ENCODE data around the gene SLC22A31.
"Not testable (repeated sequence)": the region's sequence is repeated elsewhere in the genome, so short reads cannot be mapped to it uniquely, and the experiment has no call there.

Gene SLC22A31

GRCh38 chr16:89192956-89193575 lies 7.3 kb downstream of the SLC22A31 start:
- DNase-seq: no peak

- not testable (repeated sequence) for DNase-seq
These were observed 8.0 kb downstream of the SLC22A31 start for GRCh38 chr16:89192186-89192955.

GRCh38 chr16:89191901-89192185 lies 8.5 kb downstream of the SLC22A31 start:
- DNase-seq: no peak

- DNase-seq: no peak
These were observed 9.1 kb downstream of the SLC22A31 start for GRCh38 chr16:89191033-89191900.

GRCh38 chr16:89190150-89190958 lies 10.0 kb downstream of the SLC22A31 start:
- no peak for DNase-seq

GRCh38 chr16:89189358-89190025 lies 10.8 kb downstream of the SLC22A31 start:
- no peak for DNase-seq

GRCh38 chr16:89188471-89189357 lies 11.6 kb downstream of the SLC22A31 start:
- not testable (repeated sequence) for DNase-seq

- DNase-seq: no peak
These were observed 12.5 kb downstream of the SLC22A31 start for GRCh38 chr16:89187770-89188392.

- peak; percentile 42 for DNase-seq
These were observed 13.1 kb downstream of the SLC22A31 start for GRCh38 chr16:89187032-89187769.

- DNase-seq: not testable (repeated sequence)
These were observed 13.7 kb downstream of the SLC22A31 start for GRCh38 chr16:89186593-89187031.

- DNase-seq: not testable (repeated sequence)
These were observed 14.3 kb downstream of the SLC22A31 start for GRCh38 chr16:89185887-89186592.

GRCh38 chr16:89184933-89185794 lies 15.2 kb downstream of the SLC22A31 start:
- no peak for DNase-seq

- no peak for DNase-seq
These were observed 15.7 kb downstream of the SLC22A31 start for GRCh38 chr16:89184677-89184932.

- no peak for DNase-seq
These were observed 16.2 kb downstream of the SLC22A31 start for GRCh38 chr16:89183975-89184676.

- no peak for DNase-seq
These were observed 16.9 kb downstream of the SLC22A31 start for GRCh38 chr16:89183463-89183862.

GRCh38 chr16:89179656-89180315 lies 20.6 kb downstream of the SLC22A31 start:
- DNase-seq: no peak

GRCh38 chr16:89179148-89179484 lies 21.2 kb downstream of the SLC22A31 start:
- DNase-seq: no peak

Data from NCI-H146 (cell line).